Endothelial cell of umbilical vein (primary cell): ENCODE measurements around the gene MYOD1. TPM values are rescaled to one million over a fixed set of nuclear protein-coding genes. Genes with fewer than 3 reads are reported as not detected.

ENCODE experiments used
- BruUV-seq: library from RNA; stranded (reverse); fragments of 400-500 nt; replicated peaks from 2 replicates; lab custom pipeline; 2021; lab: Mats Ljungman, UMichigan
- CTCF ChIA-PET: fragments of 300-600, 350-600 bp; sonication (Branson Sonifier 250); formaldehyde crosslinking; loops from one replicate; lab custom pipeline; 2021; ENCODE audit warnings: antibody characterized with exemption, inconsistent platforms; lab: Charles Lee
- POLR2A ChIA-PET: fragments of 300-600, 350-600 bp; sonication (Branson Sonifier 250); formaldehyde crosslinking; loops from one replicate; lab custom pipeline; 2021; ENCODE audit warnings: antibody characterized with exemption, inconsistent platforms; lab: Charles Lee
- DNase-seq: peaks from one replicate; pipeline ENCODE4 v3.0.0-alpha.2; 2011; ENCODE audit warnings: low read depth, low spot score
- FAIRE-seq: peaks from 2 replicates; lab custom pipeline; 2011; peaks lifted over from hg19 to GRCh38; lab: Jason Lieb, UNC
- H2AFZ ChIP-seq: 2 replicates; pipeline ENCODE4 v1.6.0; 2012; ENCODE audit warnings: low read depth, low read length, control low read depth, inconsistent platforms
- H3K27ac ChIP-seq: 2 replicates; pipeline ENCODE4 v1.5.1; 2011; ENCODE audit warnings: low read depth, mild to moderate bottlenecking, control low read depth, low read length, moderate library complexity; ENCODE audit not compliant: insufficient read depth
- H3K27me3 ChIP-seq, 2 experiments: 2 replicates each; pipeline versions ENCODE4 v1.6.0 to v1.6.1; 2011; ENCODE audit warnings: low read length in 2 of 2, mixed read lengths in 1 of 2; ENCODE audit not compliant: control insufficient read depth in 2 of 2, insufficient read depth in 2 of 2
- H3K36me3 ChIP-seq, 2 experiments: 2 replicates in 1 of 2; 3 replicates in 1 of 2; pipeline ENCODE4 v1.5.1; 2011; ENCODE audit warnings: low read length in 2 of 2, mild to moderate bottlenecking in 1 of 2, moderate library complexity in 1 of 2; ENCODE audit not compliant: control insufficient read depth in 2 of 2, insufficient read depth in 2 of 2; ENCODE audit errors: extremely low read depth in 1 of 2
- H3K4me1 ChIP-seq: 3 replicates; pipeline ENCODE4 v1.5.1; 2011; ENCODE audit warnings: mild to moderate bottlenecking, low read length; ENCODE audit not compliant: control insufficient read depth, insufficient read depth; ENCODE audit errors: extremely low read depth
- H3K4me2 ChIP-seq: 2 replicates; pipeline ENCODE4 v1.6.1; 2011; ENCODE audit warnings: low read length, control low read depth, mixed read lengths; ENCODE audit not compliant: insufficient read depth
- H3K4me3 ChIP-seq, 3 experiments: fragments of 200-600 bp in 1 of 3; sonication (generic), shearing (Covaris generic) in 1 of 3; replicated peaks in 1 of 3; 2 replicates each; pipeline ENCODE4 v1.5.1; 2011 to 2016; ENCODE audit warnings: control low read depth in 3 of 3, low read length in 3 of 3, mild to moderate bottlenecking in 2 of 3, inconsistent platforms in 1 of 3, low read depth in 1 of 3, moderate library complexity in 1 of 3; ENCODE audit not compliant: insufficient read depth in 1 of 3
- H3K79me2 ChIP-seq: 2 replicates; pipeline ENCODE4 v1.6.0; 2012; ENCODE audit warnings: low read length, inconsistent platforms; ENCODE audit not compliant: control insufficient read depth, insufficient read depth
- H3K9ac ChIP-seq: replicated peaks from 2 replicates; pipeline ENCODE3; 2011; ENCODE audit warnings: low read length, control low read depth; ENCODE audit not compliant: insufficient read depth; ENCODE audit errors: extremely low read depth
- H3K9me1 ChIP-seq: replicated peaks from 3 replicates; pipeline ENCODE4 v1.6.0; 2011; ENCODE audit warnings: mild to moderate bottlenecking, low read length; ENCODE audit not compliant: control insufficient read depth, insufficient read depth; ENCODE audit errors: extremely low read depth
- H3K9me3 ChIP-seq: replicated peaks from 2 replicates; pipeline ENCODE4 v1.5.1; 2012; ENCODE audit warnings: low read length, inconsistent platforms; ENCODE audit not compliant: control insufficient read depth, insufficient read depth
- H4K20me1 ChIP-seq: replicated peaks from 2 replicates; pipeline ENCODE3; 2011; ENCODE audit warnings: mild to moderate bottlenecking, low read length; ENCODE audit not compliant: control insufficient read depth, insufficient read depth; ENCODE audit errors: extremely low read depth
- EZH2 ChIP-seq: IDR thresholded peaks from 2 replicates; pipeline ENCODE4 v1.6.1; 2012; ENCODE audit warnings: borderline replicate concordance, low read depth, mild to moderate bottlenecking, moderate library complexity, low read length, inconsistent platforms; ENCODE audit not compliant: severe bottlenecking
- FOS ChIP-seq: IDR thresholded peaks from 2 replicates; pipeline ENCODE4 v1.6.1; 2011; ENCODE audit warnings: mild to moderate bottlenecking, low read length, moderate library complexity, borderline replicate concordance; ENCODE audit not compliant: insufficient read depth
- GATA2 ChIP-seq: IDR thresholded peaks from 2 replicates; pipeline ENCODE4 v1.7.0; 2011; ENCODE audit warnings: low read depth, mild to moderate bottlenecking, moderate library complexity, mixed read lengths, low read length; ENCODE audit not compliant: insufficient read length, insufficient read depth
- JUN ChIP-seq: IDR thresholded peaks from 2 replicates; pipeline ENCODE4 v1.6.1; 2011; ENCODE audit warnings: borderline replicate concordance, low read depth; ENCODE audit not compliant: insufficient read length, insufficient read depth
- MAX ChIP-seq: IDR thresholded peaks from 2 replicates; pipeline ENCODE4 v1.6.1; 2011; ENCODE audit not compliant: insufficient read depth, insufficient read length
- MYC ChIP-seq: IDR thresholded peaks from one replicate; pipeline ENCODE4 v1.6.1; 2011; ENCODE audit warnings: mild to moderate bottlenecking, low read depth, low read length
- POLR2A ChIP-seq: IDR thresholded peaks from 2 replicates; pipeline ENCODE4 v1.6.1; 2012; ENCODE audit warnings: low read depth, mild to moderate bottlenecking, control low read depth, low read length
- POLR2AphosphoS5 ChIP-seq: IDR thresholded peaks from 2 replicates; pipeline ENCODE4 v1.6.1; 2012; ENCODE audit warnings: low read depth, mild to moderate bottlenecking, control low read depth, low read length, moderate library complexity; ENCODE audit not compliant: insufficient read depth
- dilution Hi-C: fragments of 300-500 bp; cut with MboI; formaldehyde crosslinking; loops from one replicate; pipeline ENCODE4 v1.15.0; 2019; ENCODE audit warnings: low sequenced_read_pairs; ENCODE audit not compliant: extremely low pct_ligation_motif_present
- intact Hi-C: fragments of 100-400 bp; cut with micrococcal nuclease; formaldehyde crosslinking; loops from one replicate; pipeline ENCODE4 v1.10.0; 2022
- polyA plus RNA-seq, 4 experiments: library from polyadenylated mRNA; depleted of rRNA in 3 of 4; stranded (reverse) in 3 of 4; unstranded in 1 of 4; fragments of >200 nt; gene quantifications; 2 replicates each; pipeline versions ENCODE4 v1.2.1 to v1.2.3, GENCODE V29; 2011 to 2012; ENCODE audit warnings: missing spikeins in 1 of 4
- total RNA-seq: library from RNA; stranded (reverse); gene quantifications from 2 replicates; pipeline ENCODE4 v1.2.3, GENCODE V29; 2021
- TF ChIP-seq, protein P1 (sequence below), 2 donors: IDR thresholded peaks; 1 replicate in 1 of 2; 2 replicates in 1 of 2; pipeline ENCODE4 v1.5.1; 2011; ENCODE audit warnings: low read length in 2 of 2, mild to moderate bottlenecking in 2 of 2, moderate library complexity in 2 of 2, control low read depth in 1 of 2, inconsistent platforms in 1 of 2, low read depth in 1 of 2; ENCODE audit not compliant: insufficient read depth in 1 of 2; ENCODE audit errors: extremely low read depth in 1 of 2

The MYOD1 gene
- total and polyA plus RNA-seq, 2 donors (not counting 3 experiments of a cell fraction or from before 2014, with no cell fraction given): not detected

DNA sequence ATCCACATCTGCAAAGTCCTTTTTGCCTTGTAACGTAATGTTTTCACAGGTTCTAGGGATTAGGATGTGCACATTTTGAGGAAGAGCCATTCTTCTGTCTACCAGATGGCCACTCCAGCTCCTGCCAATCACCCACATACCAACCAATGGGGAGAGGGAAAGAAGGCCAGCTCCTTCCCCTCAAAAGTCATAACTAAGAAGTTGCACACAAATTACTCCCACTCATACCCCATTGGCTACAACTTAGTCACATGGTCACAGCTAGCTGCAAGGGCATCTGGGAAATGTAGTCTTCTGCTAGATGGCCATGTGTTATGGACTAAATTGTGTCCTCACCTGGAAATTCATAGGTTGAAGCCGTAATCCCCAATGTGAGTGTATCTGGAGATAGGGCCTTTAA is 15.4 kb upstream of the MYOD1 start:
- no TSS peak for BruUV-seq
- Histone ChIP-seq H3K27me3 (no peaks in the 10 kb centered on the region), H3K9me3 (no peaks in the 10 kb centered on the region), H2AFZ (no peak overlapping the region), H3K4me3 (no peak overlapping the region), H3K27ac (no peak overlapping the region), H3K36me3 (no peaks in the 10 kb centered on the region), H3K9ac (no peak overlapping the region), H3K79me2 (no peaks in the 10 kb centered on the region), H3K4me1 (no peaks in the 10 kb centered on the region), H3K4me2 (no peak overlapping the region), H4K20me1 (no peaks in the 10 kb centered on the region), H3K9me1 (no peaks in the 10 kb centered on the region)
- ChIA-PET POLR2A (no interaction called here), CTCF (interaction anchor here (1.0 kb wide), 1 partner anchor 16 kb away, joined by 3 read pairs; no protein-coding TSS in a partner anchor)
- intact Hi-C loops: no loop called here
- FAIRE-seq (peak; percentile 49), DNase-seq (peak; percentile 13)
- TF ChIP-seq MYC (no peak), POLR2AphosphoS5 (no peak), GATA2 (no peak), POLR2A (no peak), JUN (no peak), EZH2 (no peak)
- dilution Hi-C loops: no loop called here

GRCh38 chr11:17707830-17708229 is 11.5 kb upstream of the MYOD1 start:
- FAIRE-seq: no peak
- ChIA-PET POLR2A (no interaction called here), CTCF (interaction anchor here (0.9 kb wide), 1 partner anchor 23 kb away, joined by 3 read pairs; no protein-coding TSS in a partner anchor)
- H3K4me2 ChIP-seq: no peak overlapping the region
- H2AFZ ChIP-seq: no peak overlapping the region
- peaks cover 0 to 8% of the 10 kb centered on the region in 2 experiments for H3K27me3 ChIP-seq
- TF ChIP-seq JUN (no peak), EZH2 (no peak), FOS (no peak), MAX (no peak), POLR2AphosphoS5 (no peak), GATA2 (no peak), MYC (no peak), POLR2A (no peak)
- TF ChIP-seq, protein P1, sequence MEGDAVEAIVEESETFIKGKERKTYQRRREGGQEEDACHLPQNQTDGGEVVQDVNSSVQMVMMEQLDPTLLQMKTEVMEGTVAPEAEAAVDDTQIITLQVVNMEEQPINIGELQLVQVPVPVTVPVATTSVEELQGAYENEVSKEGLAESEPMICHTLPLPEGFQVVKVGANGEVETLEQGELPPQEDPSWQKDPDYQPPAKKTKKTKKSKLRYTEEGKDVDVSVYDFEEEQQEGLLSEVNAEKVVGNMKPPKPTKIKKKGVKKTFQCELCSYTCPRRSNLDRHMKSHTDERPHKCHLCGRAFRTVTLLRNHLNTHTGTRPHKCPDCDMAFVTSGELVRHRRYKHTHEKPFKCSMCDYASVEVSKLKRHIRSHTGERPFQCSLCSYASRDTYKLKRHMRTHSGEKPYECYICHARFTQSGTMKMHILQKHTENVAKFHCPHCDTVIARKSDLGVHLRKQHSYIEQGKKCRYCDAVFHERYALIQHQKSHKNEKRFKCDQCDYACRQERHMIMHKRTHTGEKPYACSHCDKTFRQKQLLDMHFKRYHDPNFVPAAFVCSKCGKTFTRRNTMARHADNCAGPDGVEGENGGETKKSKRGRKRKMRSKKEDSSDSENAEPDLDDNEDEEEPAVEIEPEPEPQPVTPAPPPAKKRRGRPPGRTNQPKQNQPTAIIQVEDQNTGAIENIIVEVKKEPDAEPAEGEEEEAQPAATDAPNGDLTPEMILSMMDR (IDR thresholded peaks at IDR 0.05; ENCODE audit: extremely low read depth in 1 of 2, insufficient read depth in 1 of 2, low read depth in 1 of 2, low read length in 2 of 2): no peak
- H3K9ac ChIP-seq: no peak overlapping the region
- H3K9me3 ChIP-seq: no peaks in the 10 kb centered on the region
- no peak overlapping the region for H3K27ac ChIP-seq
- DNase-seq: no peak
- no TSS peak for BruUV-seq
- H3K79me2 ChIP-seq: no peaks in the 10 kb centered on the region
- dilution Hi-C loops: no loop called here
- no peak overlapping the region for H3K4me3 ChIP-seq
- no peaks in the 10 kb centered on the region for H3K4me1 ChIP-seq
- H3K36me3 ChIP-seq: no peaks in the 10 kb centered on the region
- intact Hi-C loops: no loop called here
- no peaks in the 10 kb centered on the region for H4K20me1 ChIP-seq
- H3K9me1 ChIP-seq: no peaks in the 10 kb centered on the region
